ENCODE data around the gene KLF7.
"Not testable (repeated sequence)": the region's sequence is repeated elsewhere in the genome, so short reads cannot be mapped to it uniquely, and the experiment has no call there.

The KLF7 gene

DNA sequence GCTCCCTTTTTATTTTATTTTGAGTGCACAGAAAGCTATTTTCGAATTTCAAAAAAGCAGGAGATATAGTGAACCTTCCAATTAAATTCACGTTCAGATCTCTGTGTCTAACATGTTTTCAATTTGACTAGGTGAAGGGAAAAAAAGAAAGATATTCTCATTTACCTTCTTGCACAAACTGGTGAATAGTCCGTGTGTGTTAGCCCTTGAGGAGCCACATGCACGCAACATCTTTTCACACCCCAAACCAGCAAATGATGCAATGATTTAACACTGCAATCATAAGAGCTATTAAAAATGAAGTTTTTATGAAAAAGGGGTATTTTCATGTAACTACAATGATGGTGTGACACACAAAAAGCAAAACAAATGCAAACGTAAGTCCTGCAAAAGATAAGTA is 116.6 kb downstream of the KLF7 start:
- DNase-seq = no peak

DNA sequence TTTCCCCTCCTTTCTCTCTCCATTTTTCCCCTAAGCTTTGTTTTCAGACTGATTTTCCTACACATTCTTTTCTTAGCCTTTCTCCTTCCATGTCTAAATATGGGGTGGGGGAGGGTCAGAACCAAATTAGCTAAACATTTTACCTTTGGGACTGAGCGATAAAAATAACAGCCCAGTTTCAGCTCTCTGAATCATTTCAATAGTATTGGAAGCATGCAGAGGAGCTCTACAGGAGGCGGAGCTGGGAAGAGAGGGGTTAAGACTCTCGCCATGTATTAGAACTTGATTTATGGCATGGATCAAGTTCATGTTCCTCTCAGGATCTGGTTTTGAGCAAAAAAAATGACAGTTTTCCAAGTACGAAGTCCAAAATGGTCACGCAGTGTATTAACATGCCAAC is 117.3 kb downstream of the KLF7 start:
- no peak for DNase-seq

DNA sequence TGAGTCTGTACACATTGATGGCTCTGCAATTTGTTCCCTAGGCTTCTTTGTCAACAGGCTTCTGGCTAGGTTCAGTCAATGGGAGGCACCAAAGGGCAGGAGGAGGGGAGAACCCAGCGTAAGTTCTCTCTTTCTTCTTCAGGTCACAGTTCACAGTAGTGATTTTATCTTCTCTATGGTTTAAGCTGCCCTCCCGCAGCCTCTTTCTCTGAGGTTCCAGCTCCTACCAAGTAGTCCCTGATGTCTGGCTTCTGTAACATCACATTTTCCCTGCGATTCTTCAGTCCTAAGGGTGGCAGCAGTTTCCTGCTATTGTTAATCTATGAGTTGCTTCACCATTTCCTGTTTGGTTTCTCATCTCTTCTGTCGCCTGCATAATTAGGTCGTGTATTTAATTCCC is 119.0 kb downstream of the KLF7 start:
- no peak for DNase-seq

DNA sequence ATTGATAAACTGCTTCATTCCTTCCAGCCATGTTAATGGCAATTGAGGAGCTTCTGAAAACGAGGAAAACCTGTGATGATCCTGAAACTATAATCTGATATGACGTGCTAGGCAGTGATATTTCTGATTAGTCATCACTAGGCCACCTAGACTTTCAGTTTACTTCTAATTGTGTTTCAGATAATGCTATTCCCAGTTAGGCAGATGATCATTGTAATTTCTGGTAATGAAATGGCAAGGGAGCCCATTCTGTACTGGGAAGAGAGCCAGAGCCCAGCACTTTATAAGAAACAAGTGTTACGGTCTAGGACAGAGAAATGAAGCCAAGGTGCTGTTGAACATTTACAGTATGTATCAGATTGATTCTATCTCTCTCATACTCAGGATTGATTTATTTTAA is 120.2 kb downstream of the KLF7 start:
- DNase-seq = no peak

DNA sequence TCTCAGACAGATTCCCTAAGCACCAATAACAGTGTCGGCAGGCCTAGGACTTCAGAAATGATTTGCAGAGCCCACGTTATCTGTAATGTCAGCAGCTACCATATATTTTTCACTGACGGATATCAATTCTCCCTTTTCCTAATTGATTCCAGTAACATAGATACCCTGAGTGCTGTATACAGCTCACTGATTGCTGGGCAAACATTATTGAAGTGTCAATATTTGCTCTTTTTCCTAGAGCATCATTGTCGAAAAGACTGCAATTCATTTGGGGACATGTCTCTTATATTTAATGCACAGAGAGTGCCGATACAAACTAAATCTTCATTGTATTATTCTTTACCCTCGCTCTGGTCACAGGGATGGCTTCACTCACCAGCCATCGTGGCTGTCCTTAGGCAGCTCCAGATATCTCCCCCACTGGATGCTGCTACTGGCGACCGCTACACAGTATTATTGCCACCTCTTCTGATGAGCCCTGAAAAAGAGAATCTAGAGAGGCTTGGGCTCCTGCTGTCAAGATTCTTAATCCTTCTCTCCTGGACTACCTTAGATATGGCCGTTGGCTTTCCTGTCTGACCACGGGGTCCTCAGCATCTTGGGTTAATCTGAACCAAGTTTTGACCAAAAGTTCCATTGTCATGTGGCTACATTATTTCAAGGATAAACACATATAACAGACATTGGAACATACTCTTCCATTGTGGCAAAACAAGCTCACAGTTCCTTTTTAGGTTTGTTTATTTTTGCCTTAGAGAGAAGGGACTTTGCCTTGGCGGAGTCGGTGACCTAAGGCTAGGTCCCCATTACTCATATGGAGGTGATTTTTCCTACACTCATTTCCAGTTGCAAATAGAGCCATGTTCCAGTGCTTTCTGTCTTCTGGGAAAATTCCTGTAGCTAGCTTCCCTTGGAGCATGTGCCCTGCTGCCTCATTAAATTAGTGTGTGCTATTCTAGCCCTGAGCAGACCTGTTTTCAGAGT is 121.1 kb downstream of the KLF7 start:
- no peak for DNase-seq

DNA sequence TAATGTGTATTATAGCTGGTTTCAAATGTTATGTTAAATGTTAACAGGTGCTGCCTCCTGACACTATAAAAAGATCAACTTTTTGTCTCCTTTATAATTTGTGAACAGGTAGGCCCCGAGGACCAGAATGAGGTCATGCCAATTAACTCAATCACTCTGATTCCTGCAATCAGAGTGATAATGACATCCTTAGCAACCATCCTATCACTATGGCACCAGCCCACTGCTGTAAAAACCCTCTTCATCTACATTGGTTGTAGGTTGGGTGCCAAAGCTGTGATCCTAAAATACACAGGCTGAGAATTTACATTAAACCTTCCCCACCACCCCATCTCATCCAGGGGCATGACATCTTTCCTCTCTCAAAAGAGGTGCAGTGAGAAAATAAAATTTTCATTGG is 122.9 kb downstream of the KLF7 start:
- no peak for DNase-seq

DNA sequence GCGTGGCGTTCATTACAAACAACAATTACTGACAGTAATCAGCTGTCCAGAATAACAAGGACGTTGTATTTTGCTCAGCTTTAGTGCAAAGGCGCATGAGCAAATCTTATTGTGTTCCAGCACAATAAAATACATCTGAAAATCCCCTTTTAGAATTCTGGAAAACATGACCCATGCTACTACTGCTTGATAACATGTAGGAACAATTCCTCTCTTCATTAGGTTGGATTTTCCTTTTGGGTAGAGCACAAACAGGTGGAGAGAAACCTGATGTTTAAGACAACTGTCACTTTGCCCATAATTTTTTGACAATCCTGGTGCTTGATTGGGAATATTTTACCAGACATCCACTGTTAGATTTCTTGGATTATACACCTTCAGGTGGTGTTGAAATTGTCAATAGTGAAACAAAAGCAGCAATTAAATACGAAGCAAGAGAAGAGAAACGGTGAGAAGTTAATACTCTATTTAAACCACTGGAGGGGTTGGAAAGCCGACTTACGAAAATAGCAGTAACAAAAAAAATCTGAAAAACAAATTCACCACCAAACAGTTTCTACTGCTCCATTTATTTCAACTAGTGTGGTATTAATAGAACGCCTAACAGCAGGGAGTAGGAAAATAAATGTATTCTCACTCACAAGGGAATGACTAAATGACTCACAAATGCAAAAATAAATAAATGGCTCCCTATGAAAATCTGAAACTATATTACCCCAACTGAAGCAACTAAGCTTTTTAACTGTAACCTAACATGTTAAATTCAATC is 123.8 kb downstream of the KLF7 start:
- no peak for DNase-seq

DNA sequence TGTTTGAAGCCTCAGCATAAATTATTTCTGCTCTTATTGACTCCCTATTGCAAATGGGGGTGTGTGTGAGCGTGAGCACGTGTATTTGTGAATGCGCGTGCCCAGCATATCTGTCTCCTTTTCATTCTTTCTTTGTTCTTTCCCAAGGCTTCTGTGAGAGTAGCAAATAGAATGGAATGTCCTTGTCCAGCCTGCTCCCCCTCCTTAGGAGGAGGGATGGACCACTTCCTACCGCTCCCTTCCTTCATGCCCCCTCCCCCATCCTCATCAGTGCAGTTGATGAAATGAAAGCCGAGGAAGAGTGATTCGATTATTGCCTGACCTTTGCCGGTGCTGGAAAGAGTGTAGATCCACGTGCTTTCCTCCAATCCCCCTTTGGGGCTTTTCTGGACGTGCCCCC is 124.5 kb downstream of the KLF7 start:
- no peak for DNase-seq

DNA sequence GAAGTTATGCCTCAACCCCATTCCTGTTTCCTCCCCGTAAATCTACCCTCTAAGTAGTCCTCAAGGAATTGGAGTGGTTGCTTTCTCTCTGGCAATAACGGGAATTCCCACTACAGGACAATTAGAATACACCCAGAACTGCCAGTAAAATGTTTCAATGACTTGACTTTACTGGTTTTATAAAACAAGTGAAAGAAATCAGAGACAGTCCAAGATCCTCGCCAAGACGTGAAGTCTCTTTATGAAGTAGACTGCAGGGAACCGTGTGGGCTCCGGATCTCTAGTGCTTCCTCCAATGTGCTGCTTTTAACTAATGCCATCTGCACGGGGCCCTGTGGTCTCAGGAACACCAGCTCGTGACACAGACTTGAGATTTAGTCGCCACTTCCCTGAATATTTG is 125.1 kb downstream of the KLF7 start:
- no peak for DNase-seq

DNA sequence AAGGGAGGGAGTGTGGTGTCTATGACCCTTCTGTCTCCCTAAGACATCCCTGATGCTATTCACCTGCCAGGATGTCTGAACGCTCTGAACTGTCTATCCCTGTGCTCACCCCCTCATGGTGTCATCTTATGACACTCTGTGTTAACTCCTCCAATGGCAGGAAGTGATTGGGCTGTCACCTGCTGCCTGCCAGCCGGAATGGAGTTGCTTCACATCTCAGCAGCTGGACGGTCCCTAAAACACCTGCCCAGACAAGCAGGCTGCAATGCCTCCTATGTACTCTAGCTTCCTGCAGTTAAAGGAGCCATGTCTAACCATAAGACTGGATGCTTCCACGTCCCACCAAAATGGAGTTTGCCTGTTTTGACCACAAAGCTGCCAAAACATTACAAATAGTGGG is 126.5 kb downstream of the KLF7 start:
- DNase-seq = no peak

DNA sequence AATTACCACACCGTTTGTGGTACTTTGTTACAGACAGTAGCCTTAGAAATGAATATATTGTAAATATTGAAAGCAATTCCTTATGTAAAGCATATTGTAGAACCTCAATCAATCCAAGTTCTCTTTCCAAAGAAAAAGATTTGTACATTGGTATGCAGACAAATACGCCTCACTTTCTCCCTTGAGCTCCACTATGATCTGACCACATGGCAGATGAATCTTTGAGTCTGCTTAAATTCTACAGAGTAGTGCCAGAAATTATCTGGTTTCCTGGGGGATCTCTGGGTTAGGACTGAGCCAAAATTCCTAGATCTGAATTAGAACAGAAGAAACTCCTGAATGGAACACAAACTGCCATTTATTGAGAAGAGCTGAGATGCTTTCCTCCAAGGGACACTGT is 127.4 kb downstream of the KLF7 start:
- no peak for DNase-seq

DNA sequence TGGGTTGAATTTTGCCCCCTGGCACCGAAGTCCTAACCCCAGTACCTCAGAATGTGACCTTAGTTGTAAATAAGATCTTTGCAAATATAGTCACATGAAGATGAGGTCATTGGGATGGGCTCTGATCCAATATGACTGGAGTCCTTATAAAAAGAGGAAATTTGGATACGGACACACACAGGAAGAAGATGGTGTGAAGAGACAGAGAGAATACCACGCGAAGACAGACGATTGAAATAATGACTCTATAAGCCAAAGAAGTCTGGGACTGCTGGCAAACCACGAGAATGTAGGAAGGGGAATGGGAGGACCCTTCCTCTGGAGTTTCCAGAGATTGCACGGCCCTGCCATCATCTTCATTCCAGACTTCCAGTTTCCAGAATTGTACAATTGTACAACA is 127.9 kb downstream of the KLF7 start:
- DNase-seq = no peak

DNA sequence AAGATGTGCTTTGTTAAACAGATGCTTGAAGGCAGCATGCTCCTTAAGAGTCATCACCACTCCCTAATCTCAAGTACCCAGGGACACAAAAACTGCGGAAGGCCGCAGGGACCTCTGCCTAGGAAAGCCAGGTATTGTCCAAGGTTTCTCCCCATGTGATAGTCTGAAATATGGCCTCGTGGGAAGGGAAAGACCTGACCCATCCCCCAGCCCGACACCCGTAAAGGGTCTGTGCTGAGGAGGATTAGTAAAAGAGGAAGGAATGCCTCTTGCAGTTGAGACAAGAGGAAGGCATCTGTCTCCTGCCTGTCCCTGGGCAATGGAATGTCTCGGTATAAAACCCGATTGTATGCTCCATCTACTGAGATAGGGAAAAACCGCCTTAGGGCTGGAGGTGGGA is 128.7 kb downstream of the KLF7 start:
- DNase-seq = not testable (repeated sequence)

DNA sequence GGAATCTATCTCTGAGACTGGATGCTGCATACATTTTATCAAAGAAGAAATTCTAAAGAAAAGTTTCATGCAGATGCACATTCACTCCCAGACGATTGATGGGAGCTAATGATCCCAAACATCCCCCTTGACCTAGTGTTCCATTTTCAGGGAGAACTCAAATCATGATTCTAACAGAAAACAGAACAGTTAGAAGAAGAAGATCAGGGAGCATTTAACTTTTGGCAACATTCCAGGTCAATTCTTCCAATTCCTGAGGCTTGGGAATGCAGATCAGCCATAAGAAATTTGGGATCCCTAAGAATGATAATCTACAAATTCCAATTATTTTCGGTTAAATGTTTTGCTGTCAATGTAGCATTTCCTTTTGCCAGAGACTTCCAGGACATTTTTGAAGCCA is 129.9 kb downstream of the KLF7 start:
- DNase-seq = no peak

DNA sequence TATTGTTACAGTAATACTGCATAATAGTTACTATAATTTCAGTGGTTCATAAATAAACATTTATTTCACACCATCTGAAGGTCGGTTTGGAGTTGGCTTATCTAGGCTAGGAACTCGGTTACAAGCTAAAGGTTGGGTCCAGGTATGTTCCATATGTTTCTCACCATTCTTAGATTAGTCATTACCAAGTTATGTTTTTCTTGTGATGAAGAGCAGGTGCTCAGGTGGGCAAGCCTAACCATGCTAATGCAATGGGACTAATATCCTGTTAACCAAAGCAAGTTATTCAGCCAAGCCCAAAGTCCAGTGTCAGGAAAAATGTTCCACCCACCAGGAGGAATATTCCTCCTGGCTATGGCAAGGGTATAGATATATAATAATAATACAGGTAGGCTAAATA is 133.3 kb downstream of the KLF7 start:
- DNase-seq = no peak
